GM20431 (cell line): Measurements from ENCODE around the gene MAK.
"Not testable (repeated sequence)": the region's sequence is repeated elsewhere in the genome, so short reads cannot be mapped to it uniquely, and the experiment has no call there.

Source experiments
- in situ Hi-C: fragments of 300-500 bp; cut with MseI, MboI; formaldehyde crosslinking; loops from one replicate; pipeline ENCODE4 v1.15.0; 2020; ENCODE audit warnings: low sequenced_read_pairs; ENCODE audit not compliant: unreplicated experiment

The MAK gene

GRCh38 chr6:10736731-10737130 lies 101.6 kb downstream of the MAK start:
- in situ Hi-C loops, result no loop called here

GRCh38 chr6:10733863-10734262 lies 104.5 kb downstream of the MAK start:
- in situ Hi-C loops, result no loop called here

GRCh38 chr6:10733151-10733715 lies 105.1 kb downstream of the MAK start:
- in situ Hi-C loops, result no loop called here

DNA sequence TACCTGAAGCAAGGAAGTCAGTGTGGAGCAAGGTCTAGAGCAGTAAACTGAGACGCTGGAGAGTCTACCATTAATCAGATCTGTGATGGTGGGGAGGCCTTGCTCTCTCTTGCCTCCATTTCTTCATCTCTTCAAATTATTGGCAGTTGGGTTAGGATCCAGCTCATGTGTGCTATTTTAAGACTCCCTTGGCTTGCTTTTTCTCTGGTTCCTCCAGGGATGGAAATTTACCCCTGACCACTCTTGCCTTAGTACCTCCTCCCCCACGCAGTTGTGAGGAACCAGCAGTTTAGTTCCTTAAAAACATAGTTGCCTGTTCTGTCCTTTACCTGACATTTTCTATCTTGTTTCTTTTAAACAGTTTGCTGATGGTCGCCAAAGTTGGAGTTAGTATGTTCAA lies 108.1 kb downstream of the MAK start:
- in situ Hi-C loops, result no loop called here

GRCh38 chr6:10725716-10726115 lies 112.6 kb downstream of the MAK start:
- in situ Hi-C loops, result no loop called here

GRCh38 chr6:10725044-10725443 lies 113.3 kb downstream of the MAK start:
- in situ Hi-C loops, result no loop called here

DNA sequence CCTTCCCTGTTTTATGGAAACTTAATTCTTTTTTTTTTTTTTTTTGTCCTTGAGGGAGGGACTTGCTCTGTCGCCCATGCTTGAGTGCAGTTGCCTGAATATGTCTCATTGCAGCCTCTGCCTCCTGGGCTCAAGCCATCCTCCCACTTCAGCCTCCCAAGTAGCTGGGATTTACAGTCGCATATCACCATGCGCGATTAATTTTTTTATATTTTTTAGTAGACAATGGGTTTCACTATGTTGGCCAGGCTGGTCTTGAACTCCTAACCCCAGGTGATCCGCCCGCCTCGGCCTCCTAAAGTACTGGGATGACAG lies 114.8 kb downstream of the MAK start:
- in situ Hi-C loops, result no loop called here

DNA sequence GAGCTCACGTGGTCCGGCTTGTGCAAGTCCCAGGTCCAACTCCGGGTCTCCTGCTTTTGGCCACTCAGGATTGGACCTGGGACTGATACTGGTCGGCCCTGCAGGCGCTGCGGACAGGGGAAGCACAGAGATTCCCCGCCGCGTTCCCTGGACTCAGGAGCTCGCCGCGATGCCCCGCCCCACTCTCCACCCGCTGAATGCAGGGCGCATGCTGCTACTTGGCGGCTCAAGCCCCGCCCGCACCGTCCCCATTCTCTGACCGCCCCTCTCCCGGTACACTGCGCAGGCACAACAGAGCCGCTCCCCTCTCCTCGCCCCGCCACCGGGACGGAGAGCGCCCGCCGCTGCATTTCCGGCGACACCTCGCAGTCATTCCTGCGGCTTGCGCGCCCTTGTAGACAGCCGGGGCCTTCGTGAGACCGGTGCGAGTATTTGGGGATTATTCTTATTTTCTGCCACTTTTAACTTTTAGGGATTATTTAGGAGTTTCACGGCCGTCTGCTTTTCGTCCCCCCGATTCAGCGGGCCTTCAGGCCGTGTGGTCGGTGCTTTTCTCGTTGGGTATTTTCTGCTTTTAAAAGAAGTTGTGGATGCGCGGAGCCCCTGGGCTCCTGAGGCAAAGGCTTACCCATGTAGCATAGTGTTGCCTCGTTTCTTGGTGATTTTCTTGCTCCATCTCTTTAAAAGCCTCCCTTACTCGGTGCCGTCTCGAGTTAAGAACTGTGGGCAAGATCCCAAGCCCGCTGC lies 115.3 kb downstream of the MAK start, which contains the start of gene TMEM14C:
TSS of gene TMEM14C (plus strand) at position 251 of the 747 bp plus-strand sequence. CDS start 1,544 bp downstream, outside the sequence.
- in situ Hi-C loops, result no loop called here

DNA sequence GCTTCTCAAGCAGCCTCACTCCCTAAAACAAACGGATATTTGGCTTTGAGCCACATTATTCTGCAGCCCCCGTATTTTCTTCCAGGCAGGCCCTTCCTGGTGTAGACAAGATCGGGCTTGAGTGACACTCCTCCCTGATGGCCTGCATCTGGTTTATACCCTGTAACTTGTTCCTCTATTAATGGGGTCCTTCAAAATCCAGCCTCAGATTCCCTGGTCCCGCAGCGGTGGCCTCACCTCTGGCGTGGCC lies 115.8 kb downstream of the MAK start:
- in situ Hi-C loops, result no loop called here

DNA sequence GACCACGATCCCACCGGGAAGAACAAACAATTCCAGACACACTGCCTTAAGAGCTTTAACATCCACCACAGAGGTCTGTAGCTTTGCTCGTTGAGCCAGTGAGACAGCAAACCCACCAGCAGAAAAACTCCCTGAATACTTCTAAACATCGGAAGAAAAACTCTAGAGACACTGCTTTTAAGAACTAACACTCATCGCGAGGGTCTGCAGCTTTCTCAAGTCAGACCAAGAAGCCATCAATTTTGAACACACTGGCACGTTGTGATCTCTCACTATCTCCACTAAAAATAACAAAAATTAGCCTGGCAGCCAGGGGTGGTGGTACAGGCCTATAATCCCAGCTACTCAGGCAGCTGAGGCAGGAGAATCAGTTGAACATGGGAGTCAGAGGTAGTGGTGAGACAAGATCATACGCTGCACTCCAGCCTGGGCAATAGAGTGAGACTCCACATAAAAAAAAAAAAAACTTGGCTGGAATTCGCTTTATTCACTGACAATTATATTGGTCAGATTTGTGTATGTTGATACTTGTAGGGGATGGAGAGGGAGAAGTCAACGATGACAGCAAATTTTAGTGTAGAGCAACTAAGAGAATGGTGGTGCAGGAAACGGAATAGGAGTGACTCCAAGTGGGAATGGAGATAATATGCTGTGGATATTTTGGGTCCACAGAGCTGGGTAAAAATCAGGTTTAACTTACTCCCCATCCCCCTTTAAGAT lies 116.3 kb downstream of the MAK start:
- in situ Hi-C loops, result no loop called here

DNA sequence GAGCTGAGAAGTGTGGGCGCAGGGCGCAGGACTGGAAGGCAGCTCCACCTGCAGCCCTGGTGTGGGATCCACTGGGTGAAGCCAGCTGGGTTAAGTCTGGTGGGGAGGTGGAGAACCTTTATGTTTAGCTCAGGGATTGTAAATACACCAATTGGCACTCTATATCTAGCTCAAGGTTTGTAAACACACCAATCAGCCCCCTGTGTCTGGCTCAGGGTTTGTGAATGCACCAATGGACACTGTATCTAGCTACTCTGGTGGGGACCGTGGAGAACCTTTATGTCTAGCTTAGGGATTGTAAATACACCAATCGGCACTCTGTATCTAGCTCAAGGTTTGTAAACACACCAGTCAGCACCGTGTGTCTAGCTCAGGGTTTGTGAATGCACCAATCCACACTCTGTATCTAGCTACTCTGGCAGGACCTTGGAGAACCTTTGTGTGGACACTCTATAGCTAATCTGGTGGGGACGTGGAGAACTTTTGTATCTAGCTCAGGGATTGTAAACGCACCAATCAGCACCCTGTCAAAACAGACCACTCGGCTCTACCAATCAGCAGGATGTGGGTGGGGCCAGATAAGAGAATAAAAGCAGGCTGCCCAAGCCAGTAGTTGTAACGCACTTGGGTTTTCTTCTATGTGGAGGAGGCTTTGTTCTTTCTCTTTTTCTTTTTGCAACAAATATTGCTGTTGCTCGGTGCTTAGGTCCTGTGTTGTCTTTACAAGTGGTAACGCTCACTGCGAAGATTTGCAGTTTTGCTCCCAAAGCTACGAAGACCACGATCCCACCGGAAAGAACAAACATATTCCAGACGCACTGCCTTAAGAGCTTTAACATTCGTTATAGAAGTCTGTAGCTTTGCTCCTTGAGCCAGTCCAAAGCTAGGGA lies 117.1 kb downstream of the MAK start:
- in situ Hi-C loops, result not testable (repeated sequence)

GRCh38 chr6:10720265-10720959 lies 117.9 kb downstream of the MAK start:
- in situ Hi-C loops, result no loop called here

GRCh38 chr6:10719964-10720264 lies 118.4 kb downstream of the MAK start:
- in situ Hi-C loops, result no loop called here

GRCh38 chr6:10719296-10719963 lies 118.9 kb downstream of the MAK start:
- in situ Hi-C loops, result no loop called here

DNA sequence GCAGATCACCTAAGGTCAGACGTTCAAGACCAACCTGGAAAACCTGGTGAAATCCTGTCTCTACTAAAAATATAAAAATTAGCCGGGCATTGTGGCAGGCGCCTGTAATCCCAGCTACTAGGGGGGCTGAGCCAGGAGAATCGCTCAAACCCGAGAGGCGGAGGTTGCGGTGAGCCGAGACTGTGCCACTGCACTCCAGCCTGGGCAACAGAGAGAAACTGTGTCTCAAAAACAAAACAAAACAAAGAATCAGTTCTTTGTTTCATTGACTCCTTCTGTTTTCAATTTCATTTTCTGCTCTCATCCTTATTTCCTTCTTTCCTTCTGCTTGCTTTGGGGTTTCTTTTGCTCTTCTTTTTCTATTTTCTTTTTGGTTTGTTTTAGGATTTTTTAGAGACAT lies 124.4 kb downstream of the MAK start:
- in situ Hi-C loops, result no loop called here
